GM21423 (cell line): ENCODE data around the gene SLC5A10.
"Not testable (repeated sequence)": the region's sequence is repeated elsewhere in the genome, so short reads cannot be mapped to it uniquely, and the experiment has no call there.

Experiments
- ATAC-seq: cut with Tn5 transposase; IDR thresholded peaks from one replicate; pipeline ENCODE4 v1.9.1; 2021; ENCODE audit warnings: mild to moderate bottlenecking, moderate library complexity; ENCODE audit not compliant: unreplicated experiment

SLC5A10 gene

DNA sequence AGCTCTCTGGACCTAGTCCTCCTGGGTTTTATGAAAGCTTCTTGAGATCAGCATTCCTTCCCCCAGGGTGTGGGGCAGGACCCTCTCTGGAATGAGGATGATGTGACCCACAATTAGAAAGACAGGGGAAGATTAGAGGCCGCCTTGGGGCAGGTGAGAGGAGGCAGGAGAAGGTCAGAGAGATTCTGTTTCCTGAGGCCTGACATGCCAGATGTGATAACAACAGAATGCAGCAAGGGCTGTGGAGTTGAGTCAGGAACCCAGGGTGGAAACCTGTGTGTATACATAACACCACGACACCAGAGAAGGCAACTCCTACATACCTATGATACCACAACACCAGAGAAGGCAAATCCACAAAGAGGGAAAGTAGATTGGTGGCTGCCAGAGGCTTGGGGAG lies 5.4 kb upstream of the SLC5A10 start:
- no peak for ATAC-seq

DNA sequence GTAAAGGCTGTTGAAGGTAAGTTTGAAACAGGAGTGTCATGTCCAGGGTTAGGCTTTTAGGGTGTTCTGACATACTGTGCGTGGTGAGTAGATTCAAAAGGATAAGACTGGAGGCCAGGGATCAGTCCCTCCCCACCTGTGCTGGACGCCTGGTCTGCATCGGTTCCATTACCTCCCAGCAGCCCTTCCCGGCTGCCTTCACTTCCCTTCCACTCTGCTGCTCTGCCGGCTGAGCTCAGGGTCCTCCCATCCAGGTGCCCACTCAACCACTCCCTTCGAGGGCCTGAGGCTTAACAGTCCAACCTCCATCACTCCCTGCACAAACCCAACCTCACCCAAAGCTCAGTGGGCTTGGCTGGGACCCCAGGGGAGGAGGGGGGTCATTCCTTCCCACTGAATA lies 4.1 kb upstream of the SLC5A10 start:
- ATAC-seq: no peak

DNA sequence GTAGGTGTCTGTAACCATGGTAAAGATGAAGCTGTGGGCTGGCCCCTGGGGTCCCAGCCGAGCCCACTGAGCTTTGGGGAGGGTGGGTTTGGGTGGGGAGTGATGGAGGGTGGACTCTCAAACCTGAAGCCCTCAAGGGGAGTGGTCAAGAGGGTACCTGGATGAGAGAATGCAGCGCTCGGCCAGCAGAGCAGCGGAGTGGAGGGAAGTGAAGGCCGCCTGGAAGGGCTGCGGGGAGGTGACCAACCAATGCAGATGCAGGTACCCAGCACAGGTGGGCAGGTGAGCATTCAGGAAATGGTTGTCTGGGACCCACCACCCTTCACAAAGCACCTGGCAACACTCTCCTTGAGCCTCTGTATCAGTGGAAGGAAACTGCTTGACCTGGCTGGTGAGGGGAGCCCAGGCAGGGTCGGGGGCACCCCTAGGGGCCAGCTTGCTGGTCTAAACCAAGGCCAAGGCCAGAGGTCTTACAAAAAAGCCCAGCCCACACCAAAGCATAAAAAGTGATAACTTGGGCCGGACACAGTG lies 3.4 kb upstream of the SLC5A10 start:
- ATAC-seq: no peak

DNA sequence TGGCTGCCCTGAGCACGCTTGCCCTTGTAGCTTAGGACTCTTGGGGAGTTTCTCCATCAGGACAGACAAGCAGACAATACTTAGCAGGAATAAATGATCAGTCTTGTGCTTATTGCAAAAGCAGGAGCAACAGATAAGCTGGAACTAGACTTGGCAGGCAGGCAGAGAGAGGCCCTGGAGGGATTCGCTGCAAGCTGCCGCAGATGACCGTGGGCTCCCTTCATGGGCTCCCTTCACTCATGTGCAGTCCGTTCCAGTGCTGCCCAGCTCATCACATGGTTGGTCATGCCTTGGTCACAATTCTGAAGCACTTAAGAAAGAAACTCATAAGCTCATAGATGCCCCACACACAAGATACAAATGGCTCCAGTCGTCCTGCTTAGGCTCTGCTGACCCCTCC lies 2.4 kb upstream of the SLC5A10 start:
- no peak for ATAC-seq

DNA sequence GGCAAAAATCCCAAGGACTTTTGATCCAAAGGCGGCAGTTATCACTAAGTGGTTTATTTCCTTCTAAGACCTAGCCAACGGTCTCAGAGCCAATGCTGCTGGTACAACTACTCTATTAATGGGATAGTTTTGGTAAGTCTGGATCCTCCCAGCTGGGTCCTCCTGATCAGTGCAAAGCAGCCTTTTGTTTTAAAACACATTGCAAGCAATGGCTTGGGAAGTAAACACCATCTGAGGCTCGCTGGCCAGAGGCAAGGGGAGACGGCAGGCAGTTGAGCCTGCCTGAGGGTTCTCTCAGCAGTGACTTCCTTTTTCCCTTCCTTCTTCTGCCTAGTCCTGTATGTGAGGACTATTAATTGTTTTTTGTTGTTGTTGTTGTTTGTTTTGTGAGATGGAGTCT lies 1.6 kb upstream of the SLC5A10 start:
- no peak for ATAC-seq

DNA sequence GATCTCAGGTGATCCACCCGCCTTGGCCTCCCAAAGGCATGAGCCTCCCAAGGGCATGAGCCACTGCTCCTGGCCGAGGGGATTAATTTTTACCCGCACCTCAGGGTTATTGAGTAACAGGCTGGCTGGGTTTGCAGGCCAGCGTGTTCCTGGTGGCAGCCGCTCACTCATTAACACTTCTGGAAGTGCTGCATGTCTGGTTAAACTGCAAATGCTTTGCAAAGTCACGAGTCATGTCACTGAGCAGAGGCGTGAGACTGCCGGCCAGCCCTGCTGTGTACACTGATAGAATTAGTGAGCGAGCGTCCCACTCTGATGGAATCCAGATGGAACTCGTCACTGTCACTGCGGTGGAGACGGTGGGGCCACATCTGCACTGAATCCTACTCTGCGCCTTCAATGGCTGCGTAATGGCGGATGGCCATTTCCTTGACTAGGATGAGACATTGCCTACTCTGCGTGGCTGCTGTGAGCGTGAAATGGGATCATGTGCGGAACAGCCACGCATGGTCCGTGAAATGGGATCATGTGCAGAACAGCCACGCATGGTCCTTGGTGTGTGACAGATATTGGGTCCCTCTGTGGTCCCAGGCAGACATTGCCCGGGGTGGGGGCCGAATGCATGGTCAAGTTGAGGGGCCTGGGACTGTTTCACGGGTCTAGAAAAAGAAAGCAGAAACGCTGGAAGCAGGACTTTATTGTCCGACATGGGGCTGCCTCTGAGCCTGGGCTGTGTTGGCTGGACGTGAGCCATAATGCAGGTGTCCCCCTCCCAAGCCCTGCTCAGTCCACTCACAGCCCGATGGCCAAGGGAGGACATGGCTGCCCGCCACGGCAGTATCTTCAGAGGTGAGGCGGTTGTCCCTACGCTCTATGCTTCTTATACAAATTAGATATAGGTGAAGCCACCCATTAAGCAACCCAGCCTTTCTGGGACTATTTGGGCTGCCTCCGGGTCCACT lies 740 bp upstream of the SLC5A10 start:
- ATAC-seq: no peak

DNA sequence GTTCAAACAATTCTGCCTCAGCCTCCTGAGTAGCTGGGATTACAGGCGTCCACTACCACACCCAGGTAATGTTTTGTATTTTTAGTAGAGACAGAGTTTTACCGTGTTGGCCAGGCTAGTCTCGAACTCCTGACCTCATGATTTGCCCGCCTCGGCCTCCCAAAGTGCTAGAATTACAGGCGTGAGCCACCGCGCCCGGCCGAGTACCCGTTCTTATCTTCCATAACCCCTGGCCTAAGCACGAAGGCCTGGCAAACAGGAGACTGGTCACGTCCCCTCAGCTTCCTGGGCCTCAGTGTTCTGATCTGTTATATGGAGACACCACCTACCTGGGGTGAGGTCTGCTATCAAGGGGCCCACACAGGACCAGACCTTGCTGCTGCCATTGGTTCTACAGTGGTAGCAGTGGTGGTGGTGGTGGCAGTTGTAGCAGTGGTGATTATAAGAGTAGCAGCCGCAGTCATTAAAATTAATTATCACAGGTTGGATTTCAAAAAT lies 1.3 kb downstream of the SLC5A10 start:
- no peak for ATAC-seq

DNA sequence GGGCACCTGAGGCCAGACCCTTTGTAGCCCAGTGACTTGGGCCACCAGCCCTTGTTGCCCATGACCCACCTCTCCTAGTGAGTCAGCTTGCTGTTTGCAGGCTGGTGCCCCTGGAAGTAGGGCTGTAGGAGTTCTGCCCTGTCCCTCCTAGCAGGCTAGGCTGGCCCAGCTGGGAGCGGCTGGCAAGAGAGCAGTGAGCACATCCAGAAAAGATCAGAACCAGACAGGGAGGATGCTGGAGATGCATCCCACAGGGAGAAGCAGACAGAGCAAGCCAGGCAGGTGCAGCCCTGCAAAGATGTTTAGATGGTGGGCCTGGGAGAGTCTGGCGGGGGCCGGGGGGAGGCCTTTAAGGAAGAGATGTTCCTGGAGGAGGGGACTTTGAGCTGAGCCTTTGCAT lies 2.4 kb downstream of the SLC5A10 start:
- no peak for ATAC-seq

DNA sequence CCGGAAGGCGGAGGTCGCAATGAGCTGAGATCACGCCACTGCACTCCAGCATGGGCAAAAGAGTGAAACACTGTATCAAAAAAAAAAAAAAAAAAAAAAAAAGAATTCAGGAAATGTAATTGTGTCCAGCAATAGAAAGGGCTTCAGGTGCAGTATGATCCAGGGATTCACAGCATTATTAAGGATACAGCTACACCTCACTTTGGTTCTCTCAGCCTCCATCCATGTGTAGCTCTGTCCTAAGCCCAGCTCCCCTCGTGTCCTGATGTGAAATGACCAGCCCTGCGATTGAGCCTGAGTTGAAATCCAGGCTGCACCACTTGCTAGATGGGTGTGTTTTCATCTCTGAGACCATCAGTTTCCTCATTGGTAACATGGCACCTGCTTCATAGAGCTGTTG lies 3.0 kb downstream of the SLC5A10 start:
- no peak for ATAC-seq

DNA sequence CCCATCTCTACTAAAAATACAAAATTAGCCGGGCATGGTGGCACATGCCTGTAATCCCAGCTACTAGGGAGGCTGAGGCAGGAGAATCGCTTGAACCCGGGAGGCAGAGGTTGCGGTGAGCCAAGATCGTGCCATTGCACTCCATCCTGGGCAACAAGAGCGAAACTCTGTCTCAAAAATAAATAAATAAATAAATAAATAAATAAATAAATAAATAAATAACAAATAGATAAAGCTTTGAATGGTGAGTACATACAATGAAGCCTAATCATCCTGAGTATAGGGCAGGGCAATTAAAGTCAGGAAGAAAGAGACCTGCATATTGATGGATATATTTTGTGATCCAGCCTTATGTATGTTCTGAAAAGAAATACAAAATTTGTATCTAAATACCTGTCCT lies 4.1 kb downstream of the SLC5A10 start:
- not testable (repeated sequence) for ATAC-seq

DNA sequence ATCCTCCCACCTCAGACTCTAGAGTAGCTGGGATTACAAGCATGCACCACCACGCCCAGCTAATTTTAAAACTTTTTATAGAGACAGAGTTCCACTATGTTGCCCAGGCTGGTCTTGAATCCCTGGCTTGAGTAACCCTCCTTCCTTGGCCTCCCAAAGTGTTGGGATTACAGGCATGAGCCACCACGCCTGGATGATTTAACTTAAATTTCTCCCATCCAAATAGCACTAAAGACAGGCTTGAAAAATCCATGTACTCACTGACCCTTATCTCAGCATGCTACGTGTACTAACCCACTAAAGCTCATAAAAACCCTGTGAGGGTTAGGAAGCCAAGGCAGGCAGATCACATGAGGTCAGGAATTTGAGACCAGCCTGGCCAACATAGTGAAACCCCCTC lies 4.6 kb downstream of the SLC5A10 start:
- ATAC-seq: no peak

DNA sequence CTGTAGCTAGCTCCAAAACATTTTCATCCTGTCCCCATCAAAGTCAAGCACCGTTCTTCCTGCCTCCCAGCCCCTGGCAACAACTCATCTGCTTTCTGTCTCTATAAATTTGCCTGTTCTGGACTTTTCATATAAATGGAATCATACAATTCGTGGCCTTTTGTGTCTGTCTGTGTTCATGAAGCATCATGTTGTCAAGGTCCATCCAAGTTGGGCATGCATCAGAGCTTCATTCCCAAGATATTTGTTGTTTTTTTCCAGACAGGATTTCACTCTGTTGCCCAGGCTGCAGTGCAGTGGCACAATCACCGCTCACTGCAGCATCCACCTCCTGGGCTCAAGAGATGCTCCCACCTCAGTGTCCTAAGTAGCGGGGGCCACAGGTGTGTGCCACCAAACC lies 5.9 kb downstream of the SLC5A10 start:
- no peak for ATAC-seq

DNA sequence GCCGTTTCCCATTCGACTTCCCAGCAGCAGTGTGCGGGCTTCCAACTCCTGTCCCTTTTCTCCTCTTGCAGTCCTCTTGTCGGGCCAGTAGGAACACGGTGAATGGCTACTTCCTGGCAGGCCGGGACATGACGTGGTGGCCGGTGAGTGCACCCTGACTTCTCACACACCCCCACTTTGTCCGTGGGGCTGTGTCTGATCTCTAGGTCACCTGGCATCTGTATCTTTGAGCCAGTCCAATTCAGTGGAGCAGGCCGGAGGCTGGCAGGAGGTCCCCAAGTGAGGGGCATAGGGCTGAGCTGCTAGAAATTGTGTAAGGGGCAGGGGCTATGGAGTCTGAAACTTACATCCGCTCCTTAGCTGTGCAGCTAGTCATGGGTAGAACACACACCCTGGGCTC lies 6.6 kb downstream of the SLC5A10 start:
- ATAC-seq: no peak

DNA sequence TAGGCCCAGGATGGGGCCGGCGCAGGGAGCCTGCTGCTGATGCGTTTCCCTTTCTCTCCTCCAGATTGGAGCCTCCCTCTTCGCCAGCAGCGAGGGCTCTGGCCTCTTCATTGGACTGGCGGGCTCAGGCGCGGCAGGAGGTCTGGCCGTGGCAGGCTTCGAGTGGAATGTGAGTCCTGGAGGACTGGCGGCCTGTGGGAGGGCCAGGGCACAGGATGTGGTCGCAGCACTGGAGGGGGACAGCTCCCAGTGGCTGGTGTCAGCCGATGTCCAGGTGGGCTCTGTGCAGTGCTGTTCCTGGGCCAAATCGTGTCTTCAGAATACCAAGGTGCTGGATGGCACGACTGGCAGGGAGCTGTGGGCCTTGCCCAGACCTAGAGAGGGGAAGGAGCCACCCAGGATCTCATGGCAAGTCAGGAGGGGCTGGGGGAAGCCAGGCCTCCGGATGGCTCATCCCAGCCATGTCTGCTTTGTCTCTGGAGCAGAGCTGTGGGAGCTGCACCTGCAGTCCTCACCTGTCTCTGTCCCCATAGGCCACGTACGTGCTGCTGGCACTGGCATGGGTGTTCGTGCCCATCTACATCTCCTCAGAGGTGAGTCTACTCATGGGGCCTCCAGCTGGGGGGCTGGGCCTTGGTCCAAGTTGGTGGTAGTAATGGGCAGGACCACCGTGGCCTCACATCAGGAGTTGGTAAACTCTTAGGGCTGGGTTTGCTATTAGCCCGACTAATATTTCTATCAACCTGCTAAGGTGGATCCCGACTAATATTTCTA lies 7.3 kb downstream of the SLC5A10 start:
- ATAC-seq: no peak

DNA sequence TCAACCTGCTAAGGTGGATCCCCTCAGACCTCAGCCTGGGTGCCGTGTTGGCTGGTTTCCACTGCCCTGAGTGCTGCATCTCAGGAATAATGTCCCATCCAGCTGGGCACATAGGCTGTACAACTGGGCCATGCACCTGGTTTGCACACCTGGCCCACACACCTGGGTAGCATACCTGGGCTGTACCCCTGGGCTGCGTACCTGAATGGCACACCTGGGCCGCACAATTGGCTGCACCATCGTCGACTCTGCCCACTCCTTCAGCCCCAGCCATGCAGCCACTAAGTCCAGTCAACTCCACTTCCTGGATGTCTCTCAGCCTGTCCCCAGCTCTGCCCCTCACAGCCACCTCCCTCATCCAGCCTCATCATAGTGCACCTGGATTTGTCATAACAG lies 7.9 kb downstream of the SLC5A10 start:
- ATAC-seq: no peak

DNA sequence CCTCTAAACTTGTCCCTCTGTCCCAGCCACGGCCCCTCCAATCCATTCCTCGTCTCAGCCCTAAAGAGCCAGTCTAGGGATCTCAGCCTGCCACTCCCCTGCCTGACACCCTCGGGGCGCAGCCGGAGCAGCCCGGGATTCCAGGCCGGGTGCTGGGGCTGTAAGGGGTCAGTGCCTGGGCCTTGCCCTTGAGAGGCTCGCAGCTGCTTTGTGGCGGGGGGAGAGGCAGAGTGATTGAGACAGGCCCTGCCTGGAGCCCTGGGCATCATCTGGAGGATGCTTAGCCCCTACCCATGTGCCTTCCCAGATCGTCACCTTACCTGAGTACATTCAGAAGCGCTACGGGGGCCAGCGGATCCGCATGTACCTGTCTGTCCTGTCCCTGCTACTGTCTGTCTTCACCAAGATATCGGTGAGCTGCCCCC lies 8.3 kb downstream of the SLC5A10 start:
- no peak for ATAC-seq

DNA sequence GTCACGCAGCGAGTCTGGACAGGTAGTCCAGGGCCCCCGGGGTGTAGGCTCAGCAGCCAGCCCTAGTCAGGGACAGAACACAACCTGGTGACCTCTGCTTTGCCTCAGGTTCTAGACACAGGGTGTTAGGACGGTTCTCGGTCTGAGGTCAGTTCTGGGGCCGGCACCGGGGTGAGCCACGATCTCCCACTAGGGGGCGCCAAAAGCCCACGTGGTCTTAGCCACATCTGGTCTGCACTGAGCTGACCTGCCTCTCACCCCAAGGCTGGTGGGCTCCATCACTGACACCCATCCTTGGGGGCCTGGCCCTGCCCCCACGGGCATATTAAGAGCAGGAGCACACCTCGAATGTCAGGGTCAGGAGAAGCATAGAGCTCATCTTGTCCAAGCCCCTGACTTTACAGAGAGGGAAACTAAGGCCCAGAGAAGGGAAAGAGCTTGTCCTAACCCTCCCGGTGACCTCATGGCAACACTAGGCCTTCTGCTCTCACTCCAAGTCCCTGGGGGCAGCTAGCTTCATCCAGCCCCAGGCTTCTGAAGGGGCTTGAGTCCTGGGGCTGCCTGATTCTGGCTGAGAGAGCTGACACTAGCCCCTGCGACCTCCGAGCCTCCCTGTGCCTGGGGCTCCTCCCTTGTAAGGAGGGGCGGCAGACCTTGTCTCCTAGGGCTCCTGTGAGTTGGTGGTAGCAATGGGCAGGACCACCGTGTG lies 9.0 kb downstream of the SLC5A10 start:
- ATAC-seq: peak; percentile 79

DNA sequence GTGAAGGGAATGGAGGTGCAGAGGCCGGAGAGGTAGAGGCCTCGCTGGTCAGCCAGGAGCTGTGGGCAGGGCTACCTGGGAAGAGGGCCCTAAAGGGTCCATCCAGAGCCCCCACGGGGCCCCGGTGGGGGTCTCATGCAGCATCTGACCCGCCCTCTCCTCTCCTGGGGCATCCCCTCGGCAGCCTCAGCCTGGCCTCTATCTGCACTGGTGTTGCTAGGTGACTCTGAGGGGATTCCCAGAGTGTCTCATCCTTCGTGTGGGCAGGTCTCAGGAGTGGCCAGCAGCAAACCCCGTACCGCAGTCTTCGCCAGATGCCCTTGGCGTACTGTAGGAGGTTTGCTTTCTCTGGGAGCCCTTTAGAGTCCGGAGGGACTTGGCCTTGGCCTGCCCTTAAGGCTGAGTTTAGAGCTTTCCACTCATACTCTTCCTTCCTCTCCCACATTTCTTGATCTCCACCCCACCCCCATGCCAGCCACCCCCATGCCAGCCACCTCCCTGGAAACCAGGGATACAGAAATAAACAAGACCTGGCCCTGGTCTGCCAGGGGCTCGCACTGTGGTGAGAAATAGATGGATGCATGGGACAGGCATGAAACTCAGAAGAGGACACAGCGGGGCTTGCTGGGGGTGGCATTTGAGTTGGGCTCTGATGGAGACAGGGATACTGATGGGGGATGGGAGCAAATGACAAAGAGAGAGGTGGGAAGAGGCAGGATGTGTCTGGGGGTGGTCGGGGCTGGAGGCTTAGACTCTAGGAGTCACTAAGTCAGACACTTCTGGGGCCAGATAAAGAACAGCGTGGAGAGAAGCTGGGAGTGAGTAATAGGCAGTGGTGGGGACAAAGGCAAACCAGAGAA lies 9.9 kb downstream of the SLC5A10 start:
- no peak for ATAC-seq

DNA sequence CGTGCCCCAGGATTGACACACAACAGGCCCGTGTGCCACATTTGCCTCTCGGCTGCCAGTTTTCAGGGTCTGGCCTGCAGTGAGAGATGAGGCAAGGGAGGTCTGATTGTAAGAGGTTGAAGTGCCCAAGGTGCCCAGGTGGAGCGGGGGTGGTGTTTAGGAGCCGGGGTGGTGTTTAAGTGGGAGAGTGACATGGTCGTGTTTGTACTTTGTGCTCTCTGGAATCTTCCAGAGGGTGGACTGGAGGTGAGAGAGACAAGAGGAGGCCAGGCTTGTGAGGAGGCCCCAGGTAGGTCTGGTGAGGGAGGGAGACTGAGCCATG lies 10.5 kb downstream of the SLC5A10 start:
- ATAC-seq: no peak
